ENCODE results near the gene MLC1. TPM values are rescaled to one million over a fixed set of nuclear protein-coding genes. Genes with fewer than 3 reads are reported as not detected.
A peak's percentile ranks its signal among the peaks of the same experiment; 100 is the strongest.
"Not testable (repeated sequence)": the region's sequence is repeated elsewhere in the genome, so short reads cannot be mapped to it uniquely, and the experiment has no call there.

MLC1 gene
- total and polyA plus RNA-seq, 3 experiments from 2014 or later: 0.35 to 1.7 (median 0.47) TPM

DNA sequence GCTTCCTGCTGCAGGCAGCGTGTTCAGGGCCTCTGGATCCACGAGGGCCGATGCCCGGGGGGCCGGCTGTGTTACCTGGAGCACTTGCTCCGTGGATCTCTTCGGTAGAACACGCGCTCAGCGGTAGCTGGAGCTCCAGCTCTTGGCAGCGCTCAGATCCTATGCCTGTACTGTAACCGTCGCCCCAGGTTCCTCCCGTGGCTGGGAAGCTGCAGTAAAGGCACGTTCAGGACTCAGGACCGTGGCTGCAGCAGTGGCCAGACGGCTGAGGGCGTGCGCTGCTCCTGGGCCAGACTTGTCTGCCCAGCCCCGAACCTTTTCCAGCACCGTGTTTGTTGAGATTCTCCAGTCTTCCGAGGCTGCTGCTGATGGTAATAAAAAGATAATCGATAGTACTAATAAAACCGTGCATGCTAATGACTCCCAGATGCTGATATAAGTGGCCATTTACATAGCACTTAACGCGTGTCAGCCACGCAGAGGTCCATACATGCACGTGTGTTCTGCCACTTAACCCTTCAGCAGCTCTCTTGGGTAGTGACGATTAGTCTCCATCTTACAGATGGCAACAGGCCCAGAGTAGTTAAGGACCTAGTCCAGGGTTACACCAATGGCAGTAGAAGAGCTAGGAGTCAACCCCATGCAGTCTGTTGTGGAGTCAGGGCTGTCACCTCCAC is 6.0 kb upstream of the MLC1 start:
- POLR2A ChIA-PET: no interaction called here
- H3K27ac Mint-ChIP-seq: no peak overlapping the region

DNA sequence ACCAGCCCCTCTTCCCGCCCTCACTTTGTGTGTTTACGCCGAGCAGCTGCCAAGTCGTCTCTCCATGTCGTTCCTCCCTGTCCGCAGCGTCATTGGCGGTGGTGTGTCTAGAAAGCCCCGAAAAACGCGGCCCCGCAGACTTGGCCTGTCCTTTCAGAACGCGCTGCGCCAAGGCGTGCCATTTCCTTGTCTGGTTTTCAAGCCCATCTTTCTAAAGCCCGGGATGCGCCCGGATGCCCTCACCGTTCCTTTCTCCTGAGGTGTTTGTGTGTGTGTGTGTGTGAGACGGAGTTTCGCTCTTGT is 5.1 kb upstream of the MLC1 start:
- Histone ChIP-seq H3K27me3 (ENCODE audit: insufficient read depth, low read length, poor library complexity, severe bottlenecking) (no peaks in the 10 kb centered on the region), H3K4me3 (ENCODE audit: low read length) (no peak overlapping the region), H3K36me3 (ENCODE audit: insufficient read depth, low read length) (no peaks in the 10 kb centered on the region), H3K9me3 (ENCODE audit: low read length) (no peaks in the 10 kb centered on the region), H3K4me1 (ENCODE audit: insufficient read depth, low read length) (no peaks in the 10 kb centered on the region), H3K27ac (ENCODE audit: low read depth, low read length) (no peak overlapping the region)
- H3K4me3 Mint-ChIP-seq: no peak overlapping the region
- no peak overlapping the region for H3K27ac Mint-ChIP-seq
- no peaks in the 10 kb centered on the region for H3K9me3 Mint-ChIP-seq
- H3K36me3 Mint-ChIP-seq: no peaks in the 10 kb centered on the region
- CTCF ChIA-PET: no interaction called here
- peaks cover 0 to 9% (median 0%) of the 10 kb centered on the region in 3 donors for H3K4me1 Mint-ChIP-seq
- H3K27me3 Mint-ChIP-seq: peaks cover 0 to 20% of the 10 kb centered on the region in 2 donors
- no peak for DNase-seq
- POLR2A ChIA-PET: no interaction called here

More for the DNA sequence above, 6.0 kb upstream of the MLC1 start:
- no peak for DNase-seq
- H3K4me3 ChIP-seq (ENCODE audit: low read length): no peak overlapping the region
- no peaks in the 10 kb centered on the region for H3K4me1 ChIP-seq (ENCODE audit: insufficient read depth, low read length)
- Mint-ChIP-seq H3K9me3 (no peaks in the 10 kb centered on the region), H3K27me3 (peaks cover 3 to 24% of the 10 kb centered on the region in 2 donors), H3K4me1 (peaks cover 0 to 9% (median 0%) of the 10 kb centered on the region in 3 donors), H3K36me3 (no peaks in the 10 kb centered on the region), H3K4me3 (no peak overlapping the region)
- H3K27ac ChIP-seq (ENCODE audit: low read depth, low read length): no peak overlapping the region
- H3K9me3 ChIP-seq (ENCODE audit: low read length): no peaks in the 10 kb centered on the region
- no peaks in the 10 kb centered on the region for H3K27me3 ChIP-seq (ENCODE audit: insufficient read depth, low read length, poor library complexity, severe bottlenecking)
- CTCF ChIA-PET: no interaction called here
- no peaks in the 10 kb centered on the region for H3K36me3 ChIP-seq (ENCODE audit: insufficient read depth, low read length)

DNA sequence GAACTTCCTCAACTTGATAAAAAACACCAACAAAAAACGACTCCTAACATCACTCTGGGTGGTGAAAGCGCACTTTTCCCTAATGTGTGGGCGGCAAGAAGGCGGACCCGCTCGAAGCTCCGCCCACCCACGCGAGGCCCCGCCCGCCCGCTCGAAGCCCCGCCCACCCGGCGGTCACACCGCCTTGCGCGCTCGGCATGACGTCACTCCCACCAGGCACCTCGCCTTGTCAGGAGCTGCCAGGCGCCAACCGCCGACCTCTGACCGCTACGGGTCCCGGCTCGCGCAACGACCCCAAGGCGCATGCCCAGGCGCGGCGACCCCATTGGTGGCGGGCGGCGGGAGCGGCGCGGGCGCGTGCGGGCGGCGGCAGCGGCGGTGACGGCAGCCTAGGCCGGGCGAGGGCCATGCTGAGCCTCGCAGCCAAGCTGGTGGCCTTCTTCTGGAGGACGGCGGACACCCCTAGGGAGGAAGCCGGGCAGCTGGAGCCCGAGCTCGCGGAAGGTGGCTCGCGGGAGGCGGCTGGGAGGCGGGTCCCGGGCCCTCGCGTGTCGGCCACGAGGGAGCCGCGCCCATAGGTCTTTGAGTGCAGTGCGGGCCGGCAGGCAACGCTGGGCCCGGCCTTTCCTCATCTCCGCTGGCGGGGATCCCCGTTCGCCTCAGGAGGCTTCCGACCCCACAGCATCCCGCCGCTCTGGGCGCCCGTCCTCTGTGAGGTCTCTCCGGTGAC is 4.6 kb upstream of the MLC1 start, which contains the start of gene MOV10L1:
TSS of gene MOV10L1 (plus strand) at position 325 of the 730 bp plus-strand sequence. CDS start at position 408, 83 bp downstream.
- no peaks in the 10 kb centered on the region for H3K9me3 Mint-ChIP-seq
- H3K36me3 ChIP-seq (ENCODE audit: insufficient read depth, low read length): no peaks in the 10 kb centered on the region
- no peaks in the 10 kb centered on the region for H3K36me3 Mint-ChIP-seq
- no peak within 1 kb of the TSS for H3K4me3 ChIP-seq (ENCODE audit: low read length)
- CTCF ChIA-PET: no interaction called here
- peaks cover 0 to 16% of the 10 kb centered on the region in 2 donors for H3K27me3 Mint-ChIP-seq
- H3K4me1 Mint-ChIP-seq: peaks cover 0 to 9% (median 0%) of the 10 kb centered on the region in 3 donors
- DNase-seq: peak in 2 of 5 donors; percentile 18 to 37
- no peaks in the 10 kb centered on the region for H3K27me3 ChIP-seq (ENCODE audit: insufficient read depth, low read length, poor library complexity, severe bottlenecking)
- no peak within 1 kb of the TSS for H3K27ac ChIP-seq (ENCODE audit: low read depth, low read length)
- no peaks in the 10 kb centered on the region for H3K4me1 ChIP-seq (ENCODE audit: insufficient read depth, low read length)
- no peaks in the 10 kb centered on the region for H3K9me3 ChIP-seq (ENCODE audit: low read length)
- H3K27ac Mint-ChIP-seq: no peak within 1 kb of the TSS
- H3K4me3 Mint-ChIP-seq: no peak within 1 kb of the TSS
- POLR2A ChIA-PET: interaction anchor here (0.6 kb wide), 1 partner anchor 253 kb away, joined by 7 read pairs; no protein-coding TSS in a partner anchor

DNA sequence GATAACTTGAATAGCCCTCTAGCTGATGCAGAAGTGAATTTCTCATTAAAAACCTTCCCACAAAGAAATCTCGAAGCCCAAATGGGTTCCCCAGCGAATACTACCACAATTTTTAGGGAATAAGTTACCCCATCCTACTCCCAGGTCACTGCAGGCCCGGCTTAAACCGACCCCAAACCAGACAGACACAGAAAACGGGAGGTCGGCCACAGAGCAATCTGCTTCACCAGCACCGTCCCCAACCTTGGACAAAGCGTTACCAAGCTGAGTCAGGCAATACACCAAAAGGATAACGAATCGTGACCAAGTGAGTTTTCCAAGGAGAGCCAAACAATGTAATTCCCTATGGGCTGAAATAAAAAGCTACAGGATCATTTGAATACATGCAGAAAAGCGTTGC is 4.0 kb upstream of the MLC1 start:
- no peak overlapping the region for H3K4me3 Mint-ChIP-seq
- H3K4me1 Mint-ChIP-seq: peaks cover 0 to 9% (median 0%) of the 10 kb centered on the region in 3 donors
- Histone ChIP-seq H3K36me3 (ENCODE audit: insufficient read depth, low read length) (no peaks in the 10 kb centered on the region), H3K27me3 (ENCODE audit: insufficient read depth, low read length, poor library complexity, severe bottlenecking) (no peaks in the 10 kb centered on the region), H3K27ac (ENCODE audit: low read depth, low read length) (no peak overlapping the region), H3K4me1 (ENCODE audit: insufficient read depth, low read length) (no peaks in the 10 kb centered on the region), H3K9me3 (ENCODE audit: low read length) (no peaks in the 10 kb centered on the region), H3K4me3 (ENCODE audit: low read length) (no peak overlapping the region)
- H3K27me3 Mint-ChIP-seq: peaks cover 0 to 16% of the 10 kb centered on the region in 2 donors
- H3K27ac Mint-ChIP-seq: no peak overlapping the region
- POLR2A ChIA-PET: interaction anchor here (0.6 kb wide), 1 partner anchor 253 kb away, joined by 7 read pairs; no protein-coding TSS in a partner anchor
- H3K36me3 Mint-ChIP-seq: no peaks in the 10 kb centered on the region
- no peak for DNase-seq
- CTCF ChIA-PET: no interaction called here
- no peaks in the 10 kb centered on the region for H3K9me3 Mint-ChIP-seq

DNA sequence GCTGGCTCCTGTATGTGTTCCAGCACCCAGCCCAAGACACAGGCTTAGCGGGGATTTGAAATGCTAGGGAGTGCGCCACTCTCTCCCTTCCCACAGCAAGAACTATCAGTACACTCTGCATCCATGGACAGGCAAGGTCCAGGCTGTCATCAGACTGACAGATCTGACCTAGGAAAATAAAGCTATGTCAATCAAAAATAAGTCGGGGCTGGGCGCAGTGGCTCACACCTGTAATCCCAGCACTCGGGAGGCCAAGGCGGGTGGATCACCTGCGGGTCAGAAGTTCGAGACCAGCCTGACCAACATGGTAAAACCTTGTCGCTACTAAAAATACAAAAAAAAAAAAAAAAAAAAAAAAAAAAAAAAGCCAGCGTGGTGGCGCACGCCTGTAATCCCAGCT is 2.9 kb upstream of the MLC1 start:
- Histone ChIP-seq H3K9me3 (ENCODE audit: low read length) (no peaks in the 10 kb centered on the region), H3K36me3 (ENCODE audit: insufficient read depth, low read length) (no peaks in the 10 kb centered on the region), H3K4me3 (ENCODE audit: low read length) (no peak overlapping the region), H3K4me1 (ENCODE audit: insufficient read depth, low read length) (no peaks in the 10 kb centered on the region), H3K27ac (ENCODE audit: low read depth, low read length) (no peak overlapping the region), H3K27me3 (ENCODE audit: insufficient read depth, low read length, poor library complexity, severe bottlenecking) (no peaks in the 10 kb centered on the region)
- Mint-ChIP-seq H3K27me3 (peaks cover 0 to 12% of the 10 kb centered on the region in 2 donors), H3K9me3 (no peaks in the 10 kb centered on the region), H3K27ac (peak overlapping the region in 1 of 8 donors; percentile 29), H3K36me3 (no peaks in the 10 kb centered on the region), H3K4me1 (peaks cover 0 to 9% (median 0%) of the 10 kb centered on the region in 3 donors), H3K4me3 (no peak overlapping the region)
- POLR2A ChIA-PET: no interaction called here
- CTCF ChIA-PET: no interaction called here
- no peak for DNase-seq

DNA sequence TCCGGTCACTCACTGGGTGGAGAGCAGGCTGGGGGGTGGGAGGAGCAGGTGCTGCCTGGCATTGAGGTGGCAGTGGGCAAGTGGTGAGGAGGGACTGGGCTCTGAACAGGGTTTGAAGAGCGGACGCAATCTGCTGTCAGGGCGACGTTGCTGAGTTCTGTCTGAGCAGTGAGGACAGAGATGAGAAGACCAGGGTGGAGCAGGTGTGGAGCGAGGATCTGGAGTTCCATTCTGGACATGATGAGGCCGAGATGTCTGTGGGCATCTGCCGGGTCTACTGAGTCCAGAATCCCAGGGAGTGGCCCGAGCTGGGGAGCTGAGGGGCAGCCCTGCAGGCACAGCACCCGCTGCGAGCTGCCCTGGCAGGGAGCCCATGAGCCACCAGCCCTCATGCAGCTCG is 2.4 kb upstream of the MLC1 start:
- DNase-seq: no peak
- ChIA-PET CTCF (no interaction called here), POLR2A (no interaction called here)
- no peaks in the 10 kb centered on the region for H3K9me3 ChIP-seq (ENCODE audit: low read length)
- H3K36me3 Mint-ChIP-seq: no peaks in the 10 kb centered on the region
- peaks cover 0 to 9% (median 0%) of the 10 kb centered on the region in 3 donors for H3K4me1 Mint-ChIP-seq
- no peak overlapping the region for H3K27ac ChIP-seq (ENCODE audit: low read depth, low read length)
- peak overlapping the region in 1 of 8 donors; percentile 79 for H3K27ac Mint-ChIP-seq
- no peaks in the 10 kb centered on the region for H3K36me3 ChIP-seq (ENCODE audit: insufficient read depth, low read length)
- H3K4me3 ChIP-seq (ENCODE audit: low read length): no peak overlapping the region
- H3K27me3 Mint-ChIP-seq: peaks cover 1 to 15% of the 10 kb centered on the region in 2 donors
- H3K27me3 ChIP-seq (ENCODE audit: insufficient read depth, low read length, poor library complexity, severe bottlenecking): no peaks in the 10 kb centered on the region
- H3K9me3 Mint-ChIP-seq: no peaks in the 10 kb centered on the region
- no peaks in the 10 kb centered on the region for H3K4me1 ChIP-seq (ENCODE audit: insufficient read depth, low read length)
- peak overlapping the region in 1 of 7 donors; percentile 36 for H3K4me3 Mint-ChIP-seq

DNA sequence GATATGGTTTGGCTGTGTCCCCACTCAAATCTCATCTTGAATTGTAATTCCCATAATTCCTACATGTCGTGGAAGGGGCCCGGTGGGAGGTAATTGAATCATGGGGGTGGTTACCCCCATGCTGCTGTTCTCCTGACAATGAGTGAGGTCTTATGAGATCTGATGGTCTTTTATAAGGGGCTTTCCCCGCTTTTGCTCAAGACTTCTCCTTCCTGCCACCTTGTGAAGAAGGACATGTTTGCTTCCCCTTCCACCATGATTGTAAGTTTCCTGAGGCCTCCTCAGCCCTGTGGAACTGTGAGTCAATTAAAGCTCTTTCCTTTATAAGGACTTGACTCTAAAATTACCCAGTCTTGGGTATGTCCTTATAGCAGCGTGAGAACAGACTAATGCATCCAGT is 1.7 kb upstream of the MLC1 start:
- H3K4me1 Mint-ChIP-seq; H3K27ac ChIP-seq (ENCODE audit: low read depth, low read length); H3K36me3 Mint-ChIP-seq; H3K27me3 ChIP-seq (ENCODE audit: insufficient read depth, low read length, poor library complexity, severe bottlenecking); H3K36me3 ChIP-seq (ENCODE audit: insufficient read depth, low read length); H3K9me3 Mint-ChIP-seq; CTCF ChIA-PET; H3K4me1 ChIP-seq (ENCODE audit: insufficient read depth, low read length); POLR2A ChIA-PET; H3K9me3 ChIP-seq (ENCODE audit: low read length); DNase-seq; H3K4me3 ChIP-seq (ENCODE audit: low read length): not testable (repeated sequence)
- peaks cover 1 to 15% of the 10 kb centered on the region in 2 donors for H3K27me3 Mint-ChIP-seq
- H3K27ac Mint-ChIP-seq: peak overlapping the region in 1 of 8 donors; percentile 78
- H3K4me3 Mint-ChIP-seq: peak overlapping the region in 3 of 7 donors; percentile 19 to 89 (median 41)

DNA sequence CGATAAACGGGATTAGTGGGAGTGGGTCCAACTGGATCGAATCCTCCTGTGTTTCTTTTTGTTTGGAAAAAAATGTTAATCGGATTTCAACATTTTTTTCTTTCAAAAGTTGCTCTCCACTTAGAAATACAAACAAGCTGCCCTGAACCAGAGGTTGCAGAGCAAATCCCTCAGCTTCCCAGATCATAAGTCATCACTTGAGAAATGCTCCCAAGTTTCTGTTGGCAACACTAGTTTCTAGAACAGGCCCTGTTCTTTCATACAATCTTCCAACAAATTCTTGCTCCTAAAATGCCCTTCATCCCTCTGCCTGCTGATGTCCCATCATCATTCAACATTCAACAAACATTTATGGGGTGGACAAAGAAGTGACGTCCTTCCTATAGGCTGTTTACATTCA is 1.3 kb upstream of the MLC1 start:
- no peaks in the 10 kb centered on the region for H3K27me3 ChIP-seq (ENCODE audit: insufficient read depth, low read length, poor library complexity, severe bottlenecking)
- Mint-ChIP-seq H3K4me1 (peaks cover 0 to 9% (median 0%) of the 10 kb centered on the region in 3 donors), H3K36me3 (no peaks in the 10 kb centered on the region), H3K9me3 (no peaks in the 10 kb centered on the region), H3K4me3 (peak overlapping the region in 3 of 7 donors; percentile 19 to 89 (median 43)), H3K27me3 (peaks cover 1 to 15% of the 10 kb centered on the region in 2 donors), H3K27ac (peak overlapping the region in 2 of 8 donors; percentile 39 to 66)
- no peaks in the 10 kb centered on the region for H3K9me3 ChIP-seq (ENCODE audit: low read length)
- CTCF ChIA-PET: no interaction called here
- no peak for DNase-seq
- POLR2A ChIA-PET: no interaction called here
- no peak overlapping the region for H3K27ac ChIP-seq (ENCODE audit: low read depth, low read length)
- no peaks in the 10 kb centered on the region for H3K36me3 ChIP-seq (ENCODE audit: insufficient read depth, low read length)
- no peaks in the 10 kb centered on the region for H3K4me1 ChIP-seq (ENCODE audit: insufficient read depth, low read length)
- no peak overlapping the region for H3K4me3 ChIP-seq (ENCODE audit: low read length)

All from CD8-positive, alpha-beta memory T cell (primary cell).